SK-N-SH treated with all-trans-retinoic acid at 6 μM for 48 hours (cell line): Measurements from ENCODE around the gene SERP2.
A peak's percentile ranks its signal among the peaks of the same experiment; 100 is the strongest.

Experiments
- ATAC-seq: fragments of 200-7000 bp; cut with Tn5 transposase; 3 replicates; pipeline ENCODE4 v1.9.1; 2020; ENCODE audit warnings: mild to moderate bottlenecking, moderate library complexity
- ARNTL ChIP-seq: fragments of 450-650 bp; formaldehyde crosslinking; IDR thresholded peaks from 2 replicates; pipeline ENCODE4 v1.5.0; 2020; ENCODE audit warnings: low read depth, mild to moderate bottlenecking, moderate library complexity, borderline replicate concordance
- CSDC2 ChIP-seq: fragments of 250-450 bp; sonication (Bioruptor Pico); IDR thresholded peaks from 2 replicates; pipeline ENCODE4 v1.5.0; 2020; ENCODE audit warnings: mild to moderate bottlenecking, moderate library complexity
- ESRRG ChIP-seq: fragments of 250-450 bp; sonication (Bioruptor Pico); IDR thresholded peaks from 2 replicates; pipeline ENCODE4 v1.6.1; 2021; ENCODE audit warnings: mild to moderate bottlenecking
- GLIS3 ChIP-seq: fragments of 250-450 bp; sonication (Bioruptor Pico); IDR thresholded peaks from 2 replicates; pipeline ENCODE4 v1.5.0; 2020; ENCODE audit warnings: mild to moderate bottlenecking, moderate library complexity
- ISL1 ChIP-seq: fragments of 250-450 bp; sonication (Bioruptor Pico); IDR thresholded peaks from 2 replicates; pipeline ENCODE4 v2.1.2; 2022; ENCODE audit warnings: mild to moderate bottlenecking, moderate library complexity
- PPARA ChIP-seq: fragments of 250-450 bp; sonication (Bioruptor Pico); IDR thresholded peaks from 2 replicates; pipeline ENCODE4 v1.5.0; 2020; ENCODE audit warnings: mild to moderate bottlenecking, borderline replicate concordance
- SNAI2 ChIP-seq: fragments of 250-450 bp; sonication (Bioruptor Pico); IDR thresholded peaks from 2 replicates; pipeline ENCODE4 v1.5.0; 2020; ENCODE audit warnings: mild to moderate bottlenecking, moderate library complexity
- TCF4 ChIP-seq: fragments of 250-450 bp; sonication (Bioruptor Pico); IDR thresholded peaks from 2 replicates; pipeline ENCODE4 v1.8.0; 2021; ENCODE audit warnings: mild to moderate bottlenecking, moderate library complexity, borderline replicate concordance
- TOX ChIP-seq: fragments of 250-450 bp; sonication (Bioruptor Pico); IDR thresholded peaks from 2 replicates; pipeline ENCODE4 v1.8.0; 2021; ENCODE audit warnings: mild to moderate bottlenecking, moderate library complexity, borderline replicate concordance
- ZFP3 ChIP-seq: fragments of 250-450 bp; sonication (Bioruptor Pico); IDR thresholded peaks from 2 replicates; pipeline ENCODE4 v1.5.0; 2020; ENCODE audit warnings: mild to moderate bottlenecking, moderate library complexity
- ZFP30 ChIP-seq: fragments of 450-650 bp; formaldehyde crosslinking; IDR thresholded peaks from 2 replicates; pipeline ENCODE4 v1.5.0; 2022; ENCODE audit warnings: mild to moderate bottlenecking, moderate library complexity
- ZNF70 ChIP-seq: fragments of 450-650 bp; formaldehyde crosslinking; IDR thresholded peaks from 2 replicates; pipeline ENCODE4 v1.5.0; 2020; ENCODE audit warnings: mild to moderate bottlenecking, moderate library complexity
- ZNF8 ChIP-seq: fragments of 450-650 bp; formaldehyde crosslinking; IDR thresholded peaks from 2 replicates; pipeline ENCODE4 v1.5.0; 2020; ENCODE audit warnings: mild to moderate bottlenecking, moderate library complexity
- TF ChIP-seq, protein P1 (sequence below): fragments of 250-450 bp; sonication (Bioruptor Pico); IDR thresholded peaks from 2 replicates; pipeline ENCODE4 v1.5.0; 2020; ENCODE audit warnings: mild to moderate bottlenecking, moderate library complexity
- TF ChIP-seq, protein P2 (sequence below): fragments of 250-450 bp; sonication (Bioruptor Pico); IDR thresholded peaks from 2 replicates; pipeline ENCODE4 v1.8.0; 2020; ENCODE audit warnings: mild to moderate bottlenecking, moderate library complexity, borderline replicate concordance
- TF ChIP-seq, protein P3 (sequence below): fragments of 250-450 bp; sonication (Bioruptor Pico); IDR thresholded peaks from 2 replicates; pipeline ENCODE4 v1.5.1; 2021; ENCODE audit warnings: mild to moderate bottlenecking, moderate library complexity
- TF ChIP-seq, protein P4 (sequence below): fragments of 250-450 bp; sonication (Bioruptor Pico); IDR thresholded peaks from 2 replicates; pipeline ENCODE4 v1.8.0; 2021; ENCODE audit warnings: low read depth, mild to moderate bottlenecking, moderate library complexity, borderline replicate concordance

The SERP2 gene

DNA sequence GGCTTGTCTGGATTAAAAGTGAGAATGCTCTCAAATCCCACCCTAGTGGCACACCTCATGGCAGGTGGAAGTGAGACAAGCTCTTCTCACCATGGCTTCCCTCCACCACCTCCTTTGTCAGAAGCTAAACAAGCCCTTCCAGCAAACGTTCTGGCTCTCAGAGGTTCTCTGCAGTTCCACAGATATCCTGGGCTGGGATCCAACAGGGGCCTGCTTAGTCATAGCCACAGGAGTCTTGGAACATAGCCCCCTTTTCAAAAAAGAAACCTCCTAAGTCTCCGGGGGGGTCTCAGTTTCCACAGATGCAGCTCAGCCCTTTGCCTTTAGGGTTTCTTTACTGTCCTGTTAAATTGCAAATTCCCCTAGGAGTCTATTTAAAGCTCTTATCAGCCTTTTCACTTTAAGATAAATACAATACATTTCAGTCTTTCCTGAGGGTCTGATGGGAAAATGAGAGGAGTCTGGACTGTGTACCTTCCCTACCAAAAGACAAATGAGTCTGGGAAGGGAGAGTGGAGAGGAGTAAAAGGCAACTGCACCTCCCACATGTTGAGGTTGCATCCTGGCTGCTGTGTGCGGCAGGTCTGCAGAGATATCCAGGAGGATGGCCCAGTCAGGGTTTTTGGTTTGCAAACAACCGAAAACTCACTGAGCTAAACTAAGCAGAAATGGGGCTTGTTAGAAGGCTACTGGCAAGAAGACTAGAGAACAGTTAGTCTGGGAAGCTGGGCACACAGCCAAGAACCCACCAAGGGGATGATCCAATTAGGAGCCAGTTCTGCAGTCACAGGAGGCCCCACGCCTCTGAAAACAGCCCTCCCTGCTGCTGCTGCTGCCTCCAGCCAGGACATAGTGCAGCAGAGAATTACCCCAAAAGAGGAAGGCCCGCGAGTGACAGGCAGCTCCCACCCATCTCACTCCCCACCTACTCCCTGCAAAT, 41.4 kb upstream of the SERP2 start:
- peak; percentile 87 for ATAC-seq
- TF ChIP-seq, protein P1, sequence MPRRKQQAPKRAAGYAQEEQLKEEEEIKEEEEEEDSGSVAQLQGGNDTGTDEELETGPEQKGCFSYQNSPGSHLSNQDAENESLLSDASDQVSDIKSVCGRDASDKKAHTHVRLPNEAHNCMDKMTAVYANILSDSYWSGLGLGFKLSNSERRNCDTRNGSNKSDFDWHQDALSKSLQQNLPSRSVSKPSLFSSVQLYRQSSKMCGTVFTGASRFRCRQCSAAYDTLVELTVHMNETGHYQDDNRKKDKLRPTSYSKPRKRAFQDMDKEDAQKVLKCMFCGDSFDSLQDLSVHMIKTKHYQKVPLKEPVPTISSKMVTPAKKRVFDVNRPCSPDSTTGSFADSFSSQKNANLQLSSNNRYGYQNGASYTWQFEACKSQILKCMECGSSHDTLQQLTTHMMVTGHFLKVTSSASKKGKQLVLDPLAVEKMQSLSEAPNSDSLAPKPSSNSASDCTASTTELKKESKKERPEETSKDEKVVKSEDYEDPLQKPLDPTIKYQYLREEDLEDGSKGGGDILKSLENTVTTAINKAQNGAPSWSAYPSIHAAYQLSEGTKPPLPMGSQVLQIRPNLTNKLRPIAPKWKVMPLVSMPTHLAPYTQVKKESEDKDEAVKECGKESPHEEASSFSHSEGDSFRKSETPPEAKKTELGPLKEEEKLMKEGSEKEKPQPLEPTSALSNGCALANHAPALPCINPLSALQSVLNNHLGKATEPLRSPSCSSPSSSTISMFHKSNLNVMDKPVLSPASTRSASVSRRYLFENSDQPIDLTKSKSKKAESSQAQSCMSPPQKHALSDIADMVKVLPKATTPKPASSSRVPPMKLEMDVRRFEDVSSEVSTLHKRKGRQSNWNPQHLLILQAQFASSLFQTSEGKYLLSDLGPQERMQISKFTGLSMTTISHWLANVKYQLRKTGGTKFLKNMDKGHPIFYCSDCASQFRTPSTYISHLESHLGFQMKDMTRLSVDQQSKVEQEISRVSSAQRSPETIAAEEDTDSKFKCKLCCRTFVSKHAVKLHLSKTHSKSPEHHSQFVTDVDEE (CRISPR knock-in tag) = 0 out of 2 replicates have a peak, but pooled peaks have one; percentile 11
- TF ChIP-seq ISL1 = peak; percentile 14; the same call in 1 of the 2 replicates
- TF ChIP-seq, protein P2, sequence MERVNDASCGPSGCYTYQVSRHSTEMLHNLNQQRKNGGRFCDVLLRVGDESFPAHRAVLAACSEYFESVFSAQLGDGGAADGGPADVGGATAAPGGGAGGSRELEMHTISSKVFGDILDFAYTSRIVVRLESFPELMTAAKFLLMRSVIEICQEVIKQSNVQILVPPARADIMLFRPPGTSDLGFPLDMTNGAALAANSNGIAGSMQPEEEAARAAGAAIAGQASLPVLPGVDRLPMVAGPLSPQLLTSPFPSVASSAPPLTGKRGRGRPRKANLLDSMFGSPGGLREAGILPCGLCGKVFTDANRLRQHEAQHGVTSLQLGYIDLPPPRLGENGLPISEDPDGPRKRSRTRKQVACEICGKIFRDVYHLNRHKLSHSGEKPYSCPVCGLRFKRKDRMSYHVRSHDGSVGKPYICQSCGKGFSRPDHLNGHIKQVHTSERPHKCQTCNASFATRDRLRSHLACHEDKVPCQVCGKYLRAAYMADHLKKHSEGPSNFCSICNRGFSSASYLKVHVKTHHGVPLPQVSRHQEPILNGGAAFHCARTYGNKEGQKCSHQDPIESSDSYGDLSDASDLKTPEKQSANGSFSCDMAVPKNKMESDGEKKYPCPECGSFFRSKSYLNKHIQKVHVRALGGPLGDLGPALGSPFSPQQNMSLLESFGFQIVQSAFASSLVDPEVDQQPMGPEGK (CRISPR knock-in tag) = peak; percentile 64; the same call in 1 of the 2 replicates
- TF ChIP-seq, protein P3, sequence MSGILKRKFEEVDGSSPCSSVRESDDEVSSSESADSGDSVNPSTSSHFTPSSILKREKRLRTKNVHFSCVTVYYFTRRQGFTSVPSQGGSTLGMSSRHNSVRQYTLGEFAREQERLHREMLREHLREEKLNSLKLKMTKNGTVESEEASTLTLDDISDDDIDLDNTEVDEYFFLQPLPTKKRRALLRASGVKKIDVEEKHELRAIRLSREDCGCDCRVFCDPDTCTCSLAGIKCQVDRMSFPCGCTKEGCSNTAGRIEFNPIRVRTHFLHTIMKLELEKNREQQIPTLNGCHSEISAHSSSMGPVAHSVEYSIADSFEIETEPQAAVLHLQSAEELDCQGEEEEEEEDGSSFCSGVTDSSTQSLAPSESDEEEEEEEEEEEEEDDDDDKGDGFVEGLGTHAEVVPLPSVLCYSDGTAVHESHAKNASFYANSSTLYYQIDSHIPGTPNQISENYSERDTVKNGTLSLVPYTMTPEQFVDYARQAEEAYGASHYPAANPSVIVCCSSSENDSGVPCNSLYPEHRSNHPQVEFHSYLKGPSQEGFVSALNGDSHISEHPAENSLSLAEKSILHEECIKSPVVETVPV (CRISPR knock-in tag) = no peak

DNA sequence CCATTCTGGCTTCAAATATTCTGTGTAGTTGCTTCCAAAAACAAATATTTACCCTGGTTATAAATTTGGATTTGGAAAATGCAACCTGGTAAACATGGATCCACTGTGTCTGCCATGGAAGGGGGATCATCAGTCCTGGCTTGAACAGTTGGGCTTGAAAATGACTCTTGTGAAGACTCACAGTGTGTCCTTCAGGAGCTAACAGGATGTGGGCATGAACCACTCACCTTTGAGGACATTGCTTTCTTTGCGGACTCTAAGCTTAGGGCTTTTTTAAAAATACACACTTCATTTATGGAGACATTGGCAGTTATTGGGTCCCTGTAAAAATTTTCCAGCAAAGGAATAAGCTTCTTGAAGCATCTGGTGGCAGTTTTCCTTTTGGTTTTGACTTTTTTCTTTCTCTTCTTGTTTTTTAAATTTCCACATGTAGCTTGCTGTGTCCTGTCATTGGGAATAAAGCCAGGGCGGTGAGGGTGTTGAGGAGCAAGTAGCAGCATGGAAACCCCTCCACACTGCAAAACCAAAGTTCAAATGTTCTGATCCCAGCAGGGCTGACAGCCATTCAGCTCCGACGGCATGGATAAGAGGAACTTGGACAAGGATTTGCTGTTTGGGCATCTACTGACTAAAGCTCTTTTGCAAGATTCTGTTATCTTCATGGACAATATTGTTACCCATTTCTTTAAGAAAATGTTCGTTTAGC, 39.5 kb upstream of the SERP2 start:
- no peak for ATAC-seq

DNA sequence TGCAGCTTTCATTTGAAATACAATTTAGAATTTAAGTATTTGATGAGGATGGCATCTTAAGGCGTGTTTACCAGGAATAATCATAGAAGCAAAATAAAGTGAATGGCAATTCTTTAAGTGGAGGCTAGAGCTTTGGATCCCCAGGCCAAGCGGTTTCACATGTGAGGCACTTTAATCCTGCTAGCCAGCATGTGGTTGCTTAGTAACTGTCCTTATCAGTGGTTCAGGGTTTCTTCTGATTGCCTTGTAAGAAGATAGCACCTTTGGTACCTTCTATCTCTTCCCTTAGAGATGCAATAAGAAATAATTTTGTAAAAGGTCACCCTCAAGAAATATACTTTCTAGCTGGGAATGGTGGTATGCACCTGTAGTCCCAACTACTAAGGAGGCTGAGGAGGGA, 38.9 kb upstream of the SERP2 start:
- no peak for ATAC-seq
- TF ChIP-seq ARNTL = no peak

More for the DNA sequence above, 39.5 kb upstream of the SERP2 start:
- TF ChIP-seq ESRRG (CRISPR knock-in tag) (no peak), ARNTL (no peak)

DNA sequence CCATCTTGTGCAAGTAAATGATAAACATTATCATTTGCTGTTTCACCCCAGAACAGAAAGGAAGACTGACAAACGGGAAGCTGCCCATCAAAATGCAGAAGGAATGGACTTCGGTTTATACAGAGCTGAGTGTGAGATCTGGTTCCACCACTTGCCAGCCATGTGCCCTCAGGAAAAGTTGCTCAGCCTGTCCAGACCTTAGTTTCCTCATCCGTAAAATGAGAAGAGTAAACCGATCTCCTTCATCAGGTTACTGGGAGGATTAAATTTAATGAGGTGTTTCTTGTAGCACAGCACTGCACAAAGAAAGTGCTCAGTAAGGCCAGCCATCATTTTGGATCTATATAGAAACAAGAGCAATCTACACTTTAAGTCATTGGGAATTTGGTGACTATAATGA, 36.7 kb upstream of the SERP2 start:
- TF ChIP-seq TCF4 (CRISPR knock-in tag) (no peak), ARNTL (no peak)

DNA sequence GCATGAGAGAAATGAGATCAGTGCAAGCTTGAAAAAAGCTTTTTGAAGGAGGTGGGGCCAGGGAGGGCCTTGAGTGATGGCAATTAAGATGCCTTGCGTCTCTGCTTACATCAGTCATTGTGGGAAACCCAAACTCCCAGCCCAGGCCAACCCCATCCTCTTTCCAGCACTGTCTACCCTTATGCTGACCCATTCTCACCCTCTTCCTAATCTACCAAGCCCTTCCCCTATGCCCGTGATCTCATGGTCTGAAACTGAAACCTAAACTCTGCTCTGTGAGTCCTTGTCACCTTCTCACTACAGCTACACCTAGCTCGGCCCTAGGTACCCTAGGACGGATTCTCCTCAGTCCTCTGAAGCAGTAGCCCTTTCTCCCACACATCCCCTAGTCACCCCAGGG, 36.0 kb upstream of the SERP2 start:
- TF ChIP-seq ZFP30 (CRISPR knock-in tag) = no peak
- no peak for TF ChIP-seq CSDC2 (CRISPR knock-in tag)
- no peak for TF ChIP-seq ZNF8 (CRISPR knock-in tag)
- TF ChIP-seq TOX (CRISPR knock-in tag) = no peak
- no peak for TF ChIP-seq SNAI2 (CRISPR knock-in tag)
- no peak for ATAC-seq

More for the DNA sequence above, 36.7 kb upstream of the SERP2 start:
- no peak for ATAC-seq

DNA sequence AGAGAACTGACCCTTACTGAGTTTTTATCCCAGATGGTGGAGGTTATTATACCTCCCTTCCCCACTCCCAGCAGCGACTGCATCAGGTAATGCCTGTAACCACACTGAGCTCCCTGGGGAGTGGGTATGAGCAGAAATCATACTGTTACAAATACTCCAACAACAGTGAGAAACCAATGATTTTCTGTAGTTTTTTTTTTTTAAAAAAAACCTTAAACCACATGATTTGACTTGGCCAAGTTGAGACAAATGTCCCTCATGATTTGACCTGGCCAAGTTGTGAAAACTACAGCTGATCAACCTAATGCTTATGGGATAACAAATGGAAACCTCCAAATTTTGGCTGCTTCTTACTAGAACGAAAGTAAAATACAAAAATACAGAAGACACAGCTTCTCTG, 33.1 kb upstream of the SERP2 start:
- ATAC-seq = no peak
- TF ChIP-seq, protein P1 (CRISPR knock-in tag) = no peak
- TF ChIP-seq ISL1 (no peak), ZNF70 (no peak), PPARA (CRISPR knock-in tag) (no peak), ZFP3 (no peak), GLIS3 (CRISPR knock-in tag) (no peak)
- TF ChIP-seq, protein P4, sequence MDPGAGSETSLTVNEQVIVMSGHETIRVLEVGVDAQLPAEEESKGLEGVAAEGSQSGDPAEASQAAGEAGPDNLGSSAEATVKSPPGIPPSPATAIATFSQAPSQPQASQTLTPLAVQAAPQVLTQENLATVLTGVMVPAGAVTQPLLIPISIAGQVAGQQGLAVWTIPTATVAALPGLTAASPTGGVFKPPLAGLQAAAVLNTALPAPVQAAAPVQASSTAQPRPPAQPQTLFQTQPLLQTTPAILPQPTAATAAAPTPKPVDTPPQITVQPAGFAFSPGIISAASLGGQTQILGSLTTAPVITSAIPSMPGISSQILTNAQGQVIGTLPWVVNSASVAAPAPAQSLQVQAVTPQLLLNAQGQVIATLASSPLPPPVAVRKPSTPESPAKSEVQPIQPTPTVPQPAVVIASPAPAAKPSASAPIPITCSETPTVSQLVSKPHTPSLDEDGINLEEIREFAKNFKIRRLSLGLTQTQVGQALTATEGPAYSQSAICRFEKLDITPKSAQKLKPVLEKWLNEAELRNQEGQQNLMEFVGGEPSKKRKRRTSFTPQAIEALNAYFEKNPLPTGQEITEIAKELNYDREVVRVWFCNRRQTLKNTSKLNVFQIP = no peak
- TF ChIP-seq, protein P3 (CRISPR knock-in tag) = no peak
